Osteoblast (primary cell): Measurements from ENCODE around the gene TENT5C. TPM values are rescaled to one million over a fixed set of nuclear protein-coding genes. Genes with fewer than 3 reads are reported as not detected.

Source experiments
- DNase-seq: peaks from one replicate; pipeline ENCODE4 v3.0.0; 2011; ENCODE audit warnings: low spot score, mixed read lengths; ENCODE audit not compliant: insufficient read length; ENCODE audit errors: missing footprints
- H2AFZ ChIP-seq: 2 replicates; pipeline ENCODE4 v1.6.0; 2011; ENCODE audit warnings: mild to moderate bottlenecking, low read length
- H3K27ac ChIP-seq: 2 replicates; pipeline ENCODE4 v1.5.1; 2011; ENCODE audit warnings: mild to moderate bottlenecking, low read depth, low read length, moderate library complexity
- H3K27me3 ChIP-seq: 2 replicates; pipeline ENCODE4 v1.6.0; 2012; ENCODE audit warnings: mild to moderate bottlenecking, control low read depth, inconsistent platforms, low read length, moderate library complexity; ENCODE audit not compliant: insufficient read depth
- H3K36me3 ChIP-seq: 2 replicates; pipeline ENCODE4 v1.5.1; 2011; ENCODE audit warnings: mild to moderate bottlenecking, low read length, control low read depth, moderate library complexity; ENCODE audit not compliant: insufficient read depth
- H3K4me1 ChIP-seq: 2 replicates; pipeline ENCODE4 v1.5.1; 2011; ENCODE audit warnings: mild to moderate bottlenecking, low read length, control low read depth, moderate library complexity; ENCODE audit not compliant: insufficient read depth
- H3K4me2 ChIP-seq: 2 replicates; pipeline ENCODE4 v1.6.0; 2011; ENCODE audit warnings: mild to moderate bottlenecking, low read length; ENCODE audit not compliant: insufficient read depth
- H3K4me3 ChIP-seq: fragments of 200-600 bp; sonication (generic); 3 replicates; pipeline ENCODE4 v1.5.1; 2012; ENCODE audit warnings: mild to moderate bottlenecking, low read length, inconsistent platforms; ENCODE audit not compliant: insufficient read depth
- H3K79me2 ChIP-seq: 2 replicates; pipeline ENCODE4 v1.6.0; 2012; ENCODE audit warnings: mild to moderate bottlenecking, low read length, control low read depth, inconsistent platforms; ENCODE audit not compliant: insufficient read depth
- H3K9me3 ChIP-seq: 2 replicates; pipeline ENCODE4 v1.5.1; 2011; ENCODE audit warnings: low read depth, low read length, control low read depth
- H4K20me1 ChIP-seq: 2 replicates; pipeline ENCODE4 v1.6.0; 2012; ENCODE audit warnings: mild to moderate bottlenecking, low read length, control low read depth; ENCODE audit not compliant: insufficient read depth
- CTCF ChIP-seq: IDR thresholded peaks from 2 replicates; pipeline ENCODE4 v1.5.1; 2011; ENCODE audit warnings: mild to moderate bottlenecking, low read depth, low read length, moderate library complexity; ENCODE audit errors: extremely low read depth
- total RNA-seq: library from RNA; depleted of rRNA; stranded (reverse); fragments of >200 nt; gene quantifications from 2 replicates; pipeline ENCODE4 v1.2.3, GENCODE V29; 2012

Gene TENT5C
- total RNA-seq, 1 donor: 0.36 TPM

GRCh38 chr1:117645343-117645742, 39.5 kb downstream of the TENT5C start:
- H3K4me3 ChIP-seq: no peak overlapping the region
- DNase-seq: no peak
- no peak overlapping the region for H3K4me2 ChIP-seq
- H3K36me3 ChIP-seq: no peaks in the 10 kb centered on the region
- no peaks in the 10 kb centered on the region for H4K20me1 ChIP-seq
- no peaks in the 10 kb centered on the region for H3K9me3 ChIP-seq
- no peaks in the 10 kb centered on the region for H3K4me1 ChIP-seq
- no peaks in the 10 kb centered on the region for H3K79me2 ChIP-seq
- H3K27me3 ChIP-seq: peaks cover 5% of the 10 kb centered on the region
- no peak for TF ChIP-seq CTCF
- no peak overlapping the region for H3K27ac ChIP-seq
- no peak overlapping the region for H2AFZ ChIP-seq

GRCh38 chr1:117646007-117646811, 40.4 kb downstream of the TENT5C start:
- no peaks in the 10 kb centered on the region for H4K20me1 ChIP-seq
- H2AFZ ChIP-seq: no peak overlapping the region
- DNase-seq: no peak

GRCh38 chr1:117646956-117647355, 41.1 kb downstream of the TENT5C start:
- H3K4me2 ChIP-seq: no peak overlapping the region
- H3K9me3 ChIP-seq: no peaks in the 10 kb centered on the region
- no peaks in the 10 kb centered on the region for H3K4me1 ChIP-seq
- H3K27ac ChIP-seq: no peak overlapping the region
- H3K36me3 ChIP-seq: no peaks in the 10 kb centered on the region
- DNase-seq: no peak
- no peak overlapping the region for H2AFZ ChIP-seq
- no peaks in the 10 kb centered on the region for H4K20me1 ChIP-seq
- no peaks in the 10 kb centered on the region for H3K79me2 ChIP-seq
- TF ChIP-seq CTCF: no peak
- peaks cover 5% of the 10 kb centered on the region for H3K27me3 ChIP-seq
- H3K4me3 ChIP-seq: no peak overlapping the region

More at GRCh38 chr1:117646007-117646811, 40.4 kb downstream of the TENT5C start:
- H3K9me3 ChIP-seq: no peaks in the 10 kb centered on the region
- peaks cover 5% of the 10 kb centered on the region for H3K27me3 ChIP-seq
- no peak overlapping the region for H3K4me3 ChIP-seq
- no peak overlapping the region for H3K4me2 ChIP-seq
- no peaks in the 10 kb centered on the region for H3K4me1 ChIP-seq
- no peak overlapping the region for H3K27ac ChIP-seq
- H3K79me2 ChIP-seq: no peaks in the 10 kb centered on the region
- no peaks in the 10 kb centered on the region for H3K36me3 ChIP-seq
- TF ChIP-seq CTCF: no peak

GRCh38 chr1:117648015-117648414, 42.2 kb downstream of the TENT5C start:
- no peak for DNase-seq
- Histone ChIP-seq H2AFZ (no peak overlapping the region), H3K9me3 (no peaks in the 10 kb centered on the region), H3K4me1 (no peaks in the 10 kb centered on the region), H3K79me2 (no peaks in the 10 kb centered on the region), H3K27me3 (peaks cover 5% of the 10 kb centered on the region), H3K4me3 (no peak overlapping the region), H3K36me3 (no peaks in the 10 kb centered on the region), H4K20me1 (no peaks in the 10 kb centered on the region), H3K4me2 (no peak overlapping the region), H3K27ac (no peak overlapping the region)
- TF ChIP-seq CTCF: no peak
